Islet precursor cell (in vitro differentiated cells): ENCODE measurements around the gene NF1.

Experiments
- DNase-seq: peaks from one replicate; pipeline ENCODE4 v3.0.0-alpha.2; 2018

NF1 gene

DNA sequence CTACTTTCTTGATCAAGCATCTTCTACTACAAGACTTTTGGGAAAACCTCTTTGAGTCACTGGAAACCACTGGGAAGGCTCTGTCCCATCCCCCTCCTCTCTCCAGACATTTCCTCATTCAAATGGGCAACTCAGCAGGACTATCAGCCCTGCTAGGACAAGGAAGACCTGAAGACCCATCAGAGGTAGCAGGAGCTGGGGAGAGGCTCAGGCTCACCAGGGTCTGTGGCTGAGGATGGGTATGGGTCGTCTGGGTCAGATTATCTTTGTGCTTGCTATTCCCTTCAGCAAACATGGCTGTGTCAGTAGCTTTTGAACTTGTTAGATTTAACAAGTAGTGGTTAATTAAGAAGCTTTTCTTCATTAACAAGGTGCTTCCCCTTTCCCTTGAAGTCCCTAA, 15.0 kb upstream of the NF1 start:
- no peak for DNase-seq

GRCh38 chr17:31085563-31085962, 9.2 kb upstream of the NF1 start:
- DNase-seq = peak; percentile 89

DNA sequence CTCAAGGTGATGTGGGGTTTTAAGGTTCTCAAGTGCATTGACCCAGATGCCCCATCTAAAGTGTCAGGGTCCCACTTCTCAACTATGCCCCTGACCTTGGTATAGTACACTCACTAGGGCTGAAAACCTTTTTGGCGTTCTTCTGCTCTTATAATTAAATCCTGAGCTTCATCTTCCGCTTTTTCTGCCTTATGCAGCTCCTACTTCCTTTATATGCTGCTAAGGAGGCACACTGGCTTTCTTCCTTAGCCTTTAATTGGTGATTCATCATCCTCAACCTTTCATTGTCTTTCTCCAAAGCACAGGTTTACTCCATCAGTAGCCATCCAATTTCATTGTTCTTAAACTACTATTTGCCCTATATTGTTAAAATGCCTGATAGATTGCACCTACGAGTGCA, 5.3 kb upstream of the NF1 start:
- DNase-seq = no peak

- peak; percentile 16 for DNase-seq
Measured at GRCh38 chr17:31090650-31091049, 4.1 kb upstream of the NF1 start.

DNA sequence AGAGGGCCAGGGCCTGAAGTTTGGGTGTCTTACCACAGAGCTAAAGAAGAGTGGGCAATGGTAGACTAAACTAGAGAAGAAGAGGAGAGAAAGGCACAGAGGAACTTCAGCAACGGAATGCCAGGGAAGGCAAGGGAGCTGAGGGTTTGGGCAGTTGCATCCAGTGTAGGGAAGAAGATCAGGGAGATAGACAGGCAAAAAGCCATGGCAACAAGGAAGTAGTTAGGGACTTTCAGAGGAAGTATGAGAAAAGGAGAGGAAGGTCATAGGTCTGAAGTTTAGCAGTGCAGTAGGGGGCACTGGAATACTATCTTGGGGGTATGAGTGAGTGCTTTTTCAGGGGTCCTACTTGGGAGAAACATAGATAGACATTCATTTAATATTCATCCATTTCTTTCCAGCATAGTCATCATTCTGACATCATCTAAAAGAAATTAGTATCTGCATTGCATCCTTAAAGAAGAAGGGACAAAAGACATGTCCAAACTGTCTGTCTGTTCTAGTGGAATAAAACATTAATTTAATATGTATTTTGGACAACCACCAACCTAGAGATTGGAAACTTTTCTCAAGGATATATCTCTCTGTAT, 2.2 kb upstream of the NF1 start:
- peak; percentile 52 for DNase-seq

GRCh38 chr17:31093866-31094599, 744 bp upstream of the NF1 start:
- DNase-seq = no peak

DNA sequence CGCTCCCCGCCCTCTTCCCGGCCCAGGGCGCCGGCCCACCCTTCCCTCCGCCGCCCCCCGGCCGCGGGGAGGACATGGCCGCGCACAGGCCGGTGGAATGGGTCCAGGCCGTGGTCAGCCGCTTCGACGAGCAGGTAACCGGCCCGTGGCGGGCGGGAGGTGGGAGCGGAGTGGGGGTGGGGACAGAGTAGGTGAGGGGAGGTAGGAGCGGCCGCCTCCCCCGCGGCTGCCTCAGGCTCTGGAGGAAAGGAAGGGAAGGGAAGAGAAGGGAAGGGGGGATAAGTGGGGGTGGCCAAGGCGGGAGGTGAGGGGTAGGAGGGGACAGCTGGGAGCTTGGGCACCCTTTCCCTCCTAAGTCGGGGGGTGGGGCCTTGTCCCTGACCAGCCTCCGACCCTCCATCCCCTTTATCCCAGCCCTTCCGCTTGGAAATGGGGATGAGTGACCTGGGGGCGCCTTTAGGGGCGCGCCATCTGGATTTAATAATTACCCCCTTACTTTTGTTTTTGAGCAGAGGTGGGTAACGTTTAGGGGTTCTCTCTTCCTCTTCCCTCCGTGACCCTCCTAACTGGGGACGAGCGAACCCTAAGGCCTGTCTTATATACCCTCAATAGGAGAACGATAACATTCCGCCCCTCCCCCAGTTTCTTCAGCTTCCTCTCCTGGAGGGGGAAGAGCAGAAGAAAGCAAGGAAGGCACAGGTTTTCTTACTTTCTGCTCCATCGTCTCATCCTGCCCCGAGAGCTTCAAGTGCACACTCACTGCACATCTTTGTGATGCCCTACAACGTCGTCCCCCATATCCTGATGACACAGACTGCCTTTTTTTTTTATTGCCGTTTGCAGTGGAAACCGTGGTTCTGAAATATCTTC, 694 bp downstream of the NF1 start:
- peak; percentile 92 for DNase-seq

GRCh38 chr17:31096106-31096436, 1.3 kb downstream of the NF1 start:
- DNase-seq = no peak

DNA sequence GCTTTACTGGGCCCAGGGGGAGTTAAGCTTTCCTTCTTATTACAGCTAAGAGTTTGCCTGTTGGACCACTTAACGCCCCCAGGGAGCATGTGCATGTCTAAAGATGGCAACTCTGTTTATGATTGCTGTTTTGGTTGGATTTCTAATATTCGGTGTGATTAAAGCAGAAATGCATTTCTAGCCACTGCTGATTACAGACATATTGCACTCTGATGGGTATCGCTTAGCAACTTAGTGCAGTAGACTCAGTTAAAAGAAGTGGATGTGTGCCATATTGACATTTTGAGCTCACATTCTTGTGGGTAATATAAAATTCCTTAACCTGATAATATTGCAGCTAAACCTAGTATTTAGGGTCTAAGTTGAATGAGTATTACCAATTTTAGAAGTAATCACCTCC, 4.2 kb downstream of the NF1 start:
- DNase-seq = no peak

- no peak for DNase-seq
Measured at GRCh38 chr17:31100840-31101459, 6.2 kb downstream of the NF1 start.

GRCh38 chr17:31101943-31102342, 7.2 kb downstream of the NF1 start:
- no peak for DNase-seq

- no peak for DNase-seq
Measured at GRCh38 chr17:31105991-31106390, 11.2 kb downstream of the NF1 start.

DNA sequence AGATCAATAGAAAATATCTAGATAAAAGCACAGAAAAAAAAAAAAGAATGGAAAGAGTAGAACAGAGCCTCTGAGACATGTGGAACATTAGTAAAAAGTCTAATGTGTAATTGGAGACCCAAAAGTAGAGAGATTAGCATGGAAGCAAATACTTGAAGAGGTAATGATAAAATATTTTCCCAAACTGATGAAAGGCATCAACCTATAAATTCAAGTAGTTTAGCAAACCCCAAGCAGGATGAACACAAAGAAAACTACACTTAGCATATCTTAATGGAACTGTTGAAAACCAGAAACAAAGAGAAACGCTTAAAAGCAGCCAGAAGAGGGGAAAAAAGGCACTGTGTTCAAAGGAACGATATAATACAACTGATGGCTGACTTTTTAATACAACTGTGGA, 16.4 kb downstream of the NF1 start:
- DNase-seq = no peak

GRCh38 chr17:31112001-31112661, 17.4 kb downstream of the NF1 start:
- no peak for DNase-seq

GRCh38 chr17:31113368-31113767, 18.6 kb downstream of the NF1 start:
- peak; percentile 91 for DNase-seq

- DNase-seq = no peak
Measured at GRCh38 chr17:31113939-31114338, 19.2 kb downstream of the NF1 start.

GRCh38 chr17:31114956-31115555, 20.3 kb downstream of the NF1 start:
- no peak for DNase-seq

DNA sequence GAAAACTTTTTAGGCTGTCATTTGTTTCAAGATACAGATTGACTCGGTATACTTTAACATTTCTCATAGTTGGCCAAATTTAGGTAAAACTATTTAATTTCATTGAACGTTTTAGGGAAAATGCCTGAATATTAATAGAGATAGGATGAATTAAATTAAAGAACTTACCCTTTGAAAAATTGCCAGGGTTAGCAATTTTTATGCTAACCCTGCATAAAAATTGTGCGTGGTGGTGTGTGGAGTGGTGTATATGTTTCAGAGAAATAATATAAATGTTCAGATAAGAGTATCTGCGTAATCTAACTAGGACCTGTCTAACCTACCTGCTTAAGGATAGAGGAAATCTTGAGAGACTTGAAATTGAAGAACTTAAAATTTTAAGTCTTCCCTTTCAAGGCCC, 21.4 kb downstream of the NF1 start:
- no peak for DNase-seq

DNA sequence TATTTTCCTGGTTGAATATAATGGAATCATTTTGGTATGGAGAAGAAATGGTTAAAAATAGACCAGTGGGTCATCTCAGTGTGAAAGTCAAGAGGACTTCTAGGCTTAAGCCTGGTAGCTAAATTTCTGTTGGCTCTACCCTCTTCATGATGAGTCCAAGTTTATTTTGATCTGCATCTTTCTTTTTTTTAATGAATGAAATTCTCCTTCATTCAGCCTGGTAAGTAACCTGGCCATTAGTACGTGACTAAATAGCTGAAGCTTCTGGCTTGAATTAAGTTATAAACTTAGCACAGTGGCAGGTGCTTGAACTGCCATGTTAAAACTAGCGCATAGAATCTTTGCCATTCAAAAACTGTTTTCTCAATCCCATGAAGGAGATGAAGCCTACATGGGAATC, 28.0 kb downstream of the NF1 start:
- no peak for DNase-seq

- no peak for DNase-seq
Measured at GRCh38 chr17:31126318-31126717, 31.5 kb downstream of the NF1 start.

DNA sequence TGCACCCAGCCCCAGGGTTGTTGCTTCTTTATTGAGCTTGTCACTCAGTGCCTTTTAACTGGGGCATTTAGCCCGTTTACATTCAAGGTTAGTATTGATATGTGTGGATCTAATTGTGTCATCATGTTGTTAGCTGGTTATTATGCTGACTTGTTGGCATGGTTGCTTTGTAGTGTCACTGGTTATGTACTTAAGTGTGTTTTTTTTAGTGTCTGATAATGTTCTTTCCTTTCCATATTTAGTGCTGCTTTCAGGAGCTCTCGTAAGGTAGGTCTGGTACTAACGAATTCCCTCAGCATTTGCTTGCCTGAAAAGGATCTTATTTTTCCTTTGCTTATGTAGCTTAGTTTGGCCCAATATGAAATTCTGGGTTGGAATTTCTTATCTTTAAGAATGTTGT, 33.5 kb downstream of the NF1 start:
- DNase-seq = no peak
